Right cardiac atrium (tissue), 5 donors: ENCODE measurements around the gene PASD1. TPM values are rescaled to one million over a fixed set of nuclear protein-coding genes. Genes with fewer than 3 reads are reported as not detected.

Experiments used
- ATAC-seq, 2 donors: fragments of 200-7000 bp; cut with Tn5 transposase; one replicate each; pipeline versions ENCODE4 v1.8.0 to v1.9.1; 2020; ENCODE audit warnings: moderate library complexity in 2 of 2, mild to moderate bottlenecking in 1 of 2
- DNase-seq, 3 donors: peaks; one replicate each; pipeline ENCODE4 v3.0.0-alpha.2; 2020
- H3K27ac ChIP-seq: one replicate; pipeline ENCODE4 v1.5.1; 2013; ENCODE audit warnings: mild to moderate bottlenecking, low read length, control low read depth, moderate library complexity
- H3K27me3 ChIP-seq: one replicate; pipeline ENCODE4 v1.6.1; 2013; ENCODE audit not compliant: control insufficient read depth, insufficient read depth
- H3K4me1 ChIP-seq: one replicate; pipeline ENCODE4 v1.6.1; 2013; ENCODE audit warnings: low read length; ENCODE audit not compliant: control insufficient read depth, insufficient read depth
- H3K4me3 ChIP-seq: one replicate; pipeline ENCODE4 v1.5.1; 2013; ENCODE audit warnings: low read length, control low read depth
- H3K9me3 ChIP-seq: one replicate; pipeline ENCODE4 v1.6.1; 2013; ENCODE audit warnings: low read length; ENCODE audit not compliant: control insufficient read depth
- WGBS: extraction: QIAGEN DNeasy Blood & Tissue Kit; methylation state at CpG from one replicate; pipeline ENCODE4 v1.1.7; 2013; 5-methylcytosine and 5-hydroxymethylcytosine counted together
- intact Hi-C, 4 donors: fragments of 100-400 bp; cut with DNase I; formaldehyde crosslinking; loops; one replicate each; pipeline versions ENCODE4 v1.11.0 to v1.14.0; 2022 to 2023
- polyA plus RNA-seq: library from polyadenylated mRNA; stranded (reverse); fragments of 200-250 nt; gene quantifications from one replicate; pipeline ENCODE4 v1.2.3, GENCODE V29; 2013
- total RNA-seq, 4 donors: library from RNA; stranded (reverse); fragmentation: NEBNext Ultra II Directional; extraction: Animal tissue kit (Norgen Biotek cat#: 25700); gene quantifications; one replicate each; pipeline ENCODE4 v1.2.1, GENCODE V29; 2021
- donor health status: healthy with polysubstance abuse.
- donor health status: DM: no; HTN: yes; CAD: no.
- donor health status: DM: no; HTN: no; CAD: no.
- donor health status: DM: no; HTN: yes; CAD: no; lungs with severe emphysema.
- donor health status: DM: yes; HTN: yes; CAD: no.

The PASD1 gene
- total and polyA plus RNA-seq, 5 donors, result not detected

DNA sequence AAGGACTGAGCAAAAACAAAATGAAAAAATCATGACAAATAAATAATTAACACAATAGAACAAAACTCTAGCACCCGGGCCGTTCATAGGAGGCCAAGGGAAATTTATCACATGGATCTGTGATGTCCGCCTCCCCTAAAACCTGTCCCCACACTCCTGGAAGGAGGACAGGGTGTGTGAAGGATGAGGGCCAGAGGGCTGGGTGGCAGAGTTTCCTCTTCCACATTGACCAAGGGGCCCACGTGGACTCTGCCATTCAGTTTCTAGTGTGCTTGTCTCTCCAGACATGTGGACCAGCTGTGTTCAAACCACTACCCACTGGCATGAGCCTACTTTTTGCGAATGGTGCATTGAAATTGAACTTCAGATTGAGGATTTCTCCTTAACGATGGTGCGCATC is 138.1 kb downstream of the PASD1 start:
- Histone ChIP-seq H3K27ac (no peak overlapping the region), H3K9me3 (no peaks in the 10 kb centered on the region), H3K4me3 (no peak overlapping the region), H3K27me3 (no peaks in the 10 kb centered on the region), H3K4me1 (peaks cover 3% of the 10 kb centered on the region)
- DNase-seq (no peak), ATAC-seq (no peak)
- WGBS, result 93% methylated on average over 7 of the region's 7 CpGs
- intact Hi-C loops, result no loop called here

DNA sequence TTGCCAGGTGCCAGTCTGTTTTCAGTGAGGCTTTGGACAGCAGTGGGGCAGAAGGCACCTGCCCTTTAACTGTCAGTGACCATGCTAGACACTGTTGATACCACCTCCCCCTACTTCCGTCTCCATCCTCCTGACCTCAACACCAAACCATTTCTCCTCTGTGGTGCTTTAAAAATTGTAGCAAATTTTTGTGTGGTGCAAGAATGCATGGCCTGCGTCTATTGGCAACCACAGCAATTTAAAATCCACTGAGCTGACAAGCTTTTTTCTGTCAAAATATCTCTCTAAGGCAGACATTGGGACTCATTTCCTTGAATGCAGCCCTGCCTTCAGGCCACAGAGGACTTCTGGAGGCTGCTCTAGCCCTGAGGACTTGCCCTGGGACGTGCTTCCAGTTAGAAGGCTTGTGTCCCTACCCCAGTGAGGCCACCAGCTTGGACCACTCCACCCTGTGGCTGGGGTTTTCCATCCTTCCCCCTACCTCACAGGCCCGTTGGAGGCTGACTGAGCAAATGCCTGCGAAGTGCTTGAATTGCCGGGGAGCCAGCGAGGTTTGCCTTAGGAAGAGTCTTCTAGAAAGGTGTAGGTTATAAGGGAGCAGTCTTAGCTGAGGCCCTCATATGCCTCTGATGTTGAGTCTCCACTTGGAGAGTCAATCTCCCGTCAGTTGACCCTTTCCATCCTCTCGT is 138.7 kb downstream of the PASD1 start:
- H3K9me3 ChIP-seq, result no peaks in the 10 kb centered on the region
- H3K27me3 ChIP-seq, result no peaks in the 10 kb centered on the region
- intact Hi-C loops, result no loop called here

DNA sequence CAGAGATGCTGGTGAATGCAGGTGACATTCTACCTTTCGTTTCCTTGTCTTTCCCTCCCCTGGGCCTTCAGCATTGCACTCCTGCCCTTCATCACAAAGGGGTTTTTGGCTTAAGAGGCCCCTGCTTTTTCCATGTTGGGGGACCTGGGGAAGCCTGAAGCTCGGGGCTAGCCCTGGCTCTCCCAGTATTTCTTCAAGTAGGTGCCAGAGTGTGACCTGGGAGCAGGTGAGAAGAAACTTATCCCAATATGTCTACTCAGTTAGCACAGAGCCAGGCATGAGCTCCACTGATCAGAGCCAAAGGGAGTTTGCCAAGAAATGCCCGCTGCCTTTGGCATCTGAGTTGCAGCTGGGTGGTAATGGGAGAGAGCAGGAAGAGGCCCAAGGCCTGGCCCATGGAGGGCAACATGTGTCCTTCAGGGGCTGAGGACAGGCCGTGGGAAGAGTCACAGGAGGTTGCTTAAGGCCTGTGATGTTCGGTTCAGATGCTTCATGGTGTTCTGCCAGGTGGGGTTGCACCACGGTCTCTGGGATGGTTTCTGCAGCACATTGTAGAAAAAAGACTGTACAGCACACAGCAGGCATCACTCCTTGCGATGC is 139.4 kb downstream of the PASD1 start:
- Histone ChIP-seq H3K4me1 (peaks cover 3% of the 10 kb centered on the region), H3K27me3 (no peaks in the 10 kb centered on the region), H3K27ac (peak overlapping the region; percentile 27), H3K9me3 (no peaks in the 10 kb centered on the region), H3K4me3 (no peak overlapping the region)
- no peak for DNase-seq
- 71% methylated on average over 7 of the region's 7 CpGs for WGBS
- intact Hi-C loops, result no loop called here
- no peak for ATAC-seq

More for the DNA sequence above, 138.7 kb downstream of the PASD1 start:
- 89% methylated on average over 9 of the region's 9 CpGs for WGBS
- Histone ChIP-seq H3K27ac (no peak overlapping the region), H3K4me3 (no peak overlapping the region), H3K4me1 (peaks cover 3% of the 10 kb centered on the region)
- DNase-seq, result no peak
- no peak for ATAC-seq

DNA sequence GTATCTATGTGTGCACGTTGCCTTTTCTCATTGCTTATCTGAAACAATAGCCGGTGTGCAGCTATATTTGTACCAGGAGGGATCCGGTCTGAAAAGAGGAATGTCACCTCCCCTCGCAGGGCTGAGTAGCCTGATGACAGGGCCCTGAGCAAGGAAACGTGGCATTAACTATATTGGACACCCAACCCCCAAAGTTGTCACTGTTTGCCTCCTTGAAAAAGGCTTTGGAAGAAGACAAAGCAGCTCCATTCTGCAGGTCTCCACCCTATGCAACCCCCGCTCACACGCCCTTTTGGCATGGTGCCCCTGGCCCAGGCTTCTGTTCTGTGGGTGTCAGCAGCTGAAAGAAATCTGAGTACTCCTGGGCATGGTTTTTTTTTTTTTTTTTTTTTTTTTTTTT is 140.0 kb downstream of the PASD1 start:
- peak; percentile 64 to 87 (median 84) for DNase-seq
- Histone ChIP-seq H3K27me3 (no peaks in the 10 kb centered on the region), H3K4me3 (no peak overlapping the region), H3K4me1 (peaks cover 3% of the 10 kb centered on the region), H3K9me3 (no peaks in the 10 kb centered on the region), H3K27ac (no peak overlapping the region)
- peak; percentile 74 to 84 for ATAC-seq
- WGBS, result 8% methylated on average over 7 of the region's 7 CpGs
- intact Hi-C loops, result no loop called here

DNA sequence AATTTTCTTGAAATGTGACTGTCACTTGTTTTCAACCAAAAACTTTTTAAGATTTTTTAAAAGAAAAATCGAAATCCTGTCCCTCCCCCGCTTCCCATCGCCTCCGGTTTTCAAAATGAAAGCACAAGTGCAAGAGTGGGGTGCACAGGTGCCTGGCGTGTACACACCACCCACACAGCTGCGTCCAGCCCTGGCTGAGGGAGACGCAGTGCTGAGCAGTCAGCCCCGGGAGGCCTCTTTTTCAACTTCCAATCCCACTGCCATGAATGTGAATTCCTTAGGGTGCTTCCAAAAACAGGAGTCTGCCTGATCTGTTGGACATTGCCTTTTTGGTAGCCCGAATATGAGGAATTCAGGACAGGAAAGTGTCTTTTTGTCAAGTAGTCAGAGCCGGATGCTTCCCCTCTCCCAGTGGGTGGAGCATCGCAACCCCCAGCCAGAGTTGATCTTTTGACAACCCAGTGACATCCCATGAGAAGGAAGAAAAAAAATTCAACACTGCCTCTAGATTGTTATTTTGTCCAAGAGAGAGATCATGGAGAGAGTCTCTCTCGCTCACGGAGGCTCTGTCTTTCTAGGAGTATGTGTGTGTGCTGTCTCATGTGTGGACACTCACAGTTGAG is 140.7 kb downstream of the PASD1 start:
- peaks cover 3% of the 10 kb centered on the region for H3K4me1 ChIP-seq
- ATAC-seq (no peak), DNase-seq (no peak)
- intact Hi-C loops, result no loop called here
- H3K27ac ChIP-seq, result peak overlapping the region; percentile 23
- WGBS, result 32% methylated on average over 13 of the region's 13 CpGs
- no peak overlapping the region for H3K4me3 ChIP-seq
- H3K9me3 ChIP-seq, result no peaks in the 10 kb centered on the region
- H3K27me3 ChIP-seq, result no peaks in the 10 kb centered on the region

DNA sequence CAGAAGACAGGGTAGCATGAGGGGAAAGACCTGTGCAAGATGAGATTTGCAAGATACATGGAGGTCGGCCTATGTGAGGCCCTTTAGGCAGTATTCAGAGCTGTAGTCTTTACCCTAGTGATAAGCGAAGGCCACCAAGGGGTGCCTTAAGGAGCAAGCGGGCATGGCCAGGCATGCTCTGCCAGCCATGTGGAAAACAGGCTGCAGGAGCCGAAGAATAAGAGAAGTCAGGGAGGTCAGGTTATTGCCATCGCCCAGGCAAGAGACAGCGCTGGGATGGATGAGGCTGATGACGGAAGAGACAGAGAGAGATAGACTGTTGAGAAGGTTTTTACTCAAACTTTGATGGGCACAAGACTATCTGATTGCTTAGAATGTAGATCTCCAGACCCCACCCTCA is 145.3 kb downstream of the PASD1 start:
- Histone ChIP-seq H3K27me3 (no peaks in the 10 kb centered on the region), H3K4me1 (no peaks in the 10 kb centered on the region), H3K9me3 (no peaks in the 10 kb centered on the region), H3K27ac (no peak overlapping the region), H3K4me3 (no peak overlapping the region)
- WGBS, result 83% methylated on average over 7 of the region's 7 CpGs
- intact Hi-C loops, result no loop called here
- DNase-seq, result no peak
- no peak for ATAC-seq

DNA sequence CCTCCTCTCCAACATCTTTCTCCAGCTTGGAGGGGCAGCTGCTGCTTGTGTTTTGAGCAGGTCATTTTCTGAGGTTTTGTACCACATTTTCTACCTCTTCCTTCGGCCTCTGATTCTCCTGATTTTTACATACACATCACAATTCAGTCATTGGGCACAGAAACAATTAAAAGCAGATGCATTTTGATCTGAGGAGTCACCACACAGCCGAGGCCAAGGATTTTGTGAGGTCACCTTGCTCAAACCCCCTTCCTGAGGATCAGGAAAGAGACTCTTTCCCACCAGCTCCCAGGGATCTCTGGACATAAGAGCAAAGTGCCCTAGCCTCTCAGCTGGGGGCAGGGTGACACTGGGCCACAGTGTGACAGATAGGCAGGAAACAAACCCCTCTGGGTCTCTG is 147.0 kb downstream of the PASD1 start:
- intact Hi-C loops, result no loop called here
- Histone ChIP-seq H3K27ac (no peak overlapping the region), H3K9me3 (no peaks in the 10 kb centered on the region), H3K4me1 (no peaks in the 10 kb centered on the region), H3K27me3 (no peaks in the 10 kb centered on the region), H3K4me3 (no peak overlapping the region)
- no peak for DNase-seq
- 72% methylated on average over 2 of the region's 2 CpGs for WGBS
- ATAC-seq, result no peak

DNA sequence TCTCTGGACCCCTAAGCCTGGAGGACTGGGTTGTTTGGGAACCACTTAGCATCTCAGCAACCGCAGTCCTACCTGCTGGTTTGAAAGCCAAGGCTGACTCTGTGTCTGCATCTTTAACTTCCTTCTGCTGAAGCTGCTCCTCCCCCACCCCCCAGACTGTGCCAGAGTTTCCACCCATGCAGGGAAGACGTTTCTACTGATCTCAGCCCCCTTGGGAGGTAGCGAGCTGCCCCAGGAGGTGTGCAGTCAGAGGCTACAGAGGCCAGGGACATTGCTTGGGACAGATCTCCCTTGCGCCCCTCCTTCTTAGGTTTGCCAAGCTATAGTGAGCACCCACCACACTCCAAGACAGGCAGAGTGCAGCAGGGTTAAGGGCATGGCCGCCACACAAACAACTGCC is 147.7 kb downstream of the PASD1 start:
- Histone ChIP-seq H3K9me3 (no peaks in the 10 kb centered on the region), H3K27me3 (no peaks in the 10 kb centered on the region), H3K27ac (no peak overlapping the region), H3K4me3 (no peak overlapping the region), H3K4me1 (no peaks in the 10 kb centered on the region)
- 59% methylated on average over 5 of the region's 5 CpGs for WGBS
- no peak for ATAC-seq
- intact Hi-C loops, result no loop called here
- no peak for DNase-seq

DNA sequence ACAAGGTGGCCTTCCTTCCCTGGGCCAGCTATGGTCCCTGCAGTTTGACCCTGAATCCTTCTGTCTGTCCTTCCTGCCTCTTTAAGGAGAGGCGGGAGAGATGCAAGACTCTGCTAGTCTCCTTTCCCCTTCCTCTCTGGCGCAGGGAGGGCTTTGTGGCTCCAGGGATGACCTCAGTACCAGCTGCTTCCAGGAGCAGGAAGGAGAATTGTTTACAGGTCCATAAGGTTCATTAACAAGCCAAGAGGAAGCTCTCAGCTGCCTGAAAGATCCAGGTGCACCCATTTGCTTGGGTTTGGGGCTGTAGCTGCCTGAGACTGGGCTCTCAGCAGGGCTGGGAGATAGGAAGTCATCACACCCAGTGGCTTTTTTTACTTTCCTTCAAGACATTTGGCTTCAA is 148.3 kb downstream of the PASD1 start:
- intact Hi-C loops, result no loop called here
- peak in 1 of 2 donors; percentile 72 for ATAC-seq
- WGBS, result 19% methylated on average over 2 of the region's 2 CpGs
- no peaks in the 10 kb centered on the region for H3K4me1 ChIP-seq
- H3K4me3 ChIP-seq, result no peak overlapping the region
- no peaks in the 10 kb centered on the region for H3K9me3 ChIP-seq
- no peak overlapping the region for H3K27ac ChIP-seq
- H3K27me3 ChIP-seq, result no peaks in the 10 kb centered on the region
- DNase-seq, result no peak

DNA sequence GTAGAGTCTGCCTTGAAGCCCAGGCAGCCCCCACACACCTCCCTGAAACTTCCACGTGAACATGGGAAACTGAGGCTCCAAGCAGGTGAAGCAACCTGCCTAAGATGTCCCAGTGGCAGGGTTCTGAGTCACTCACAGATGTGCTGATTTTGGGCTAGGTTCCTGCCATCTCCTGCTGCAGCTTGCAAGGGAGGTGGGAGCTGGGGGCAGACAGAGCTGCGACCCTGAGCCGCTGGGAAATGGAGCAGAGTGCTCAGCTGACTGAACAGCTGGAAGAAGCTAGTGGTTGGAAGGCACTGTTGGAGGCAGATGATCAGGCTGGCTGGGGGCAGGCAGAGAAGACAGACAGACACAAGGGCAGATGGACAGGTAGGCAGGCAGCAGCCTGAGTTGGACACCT is 148.8 kb downstream of the PASD1 start:
- no peak overlapping the region for H3K4me3 ChIP-seq
- H3K27ac ChIP-seq, result no peak overlapping the region
- intact Hi-C loops, result no loop called here
- H3K4me1 ChIP-seq, result no peaks in the 10 kb centered on the region
- ATAC-seq (no peak), DNase-seq (no peak)
- H3K9me3 ChIP-seq, result no peaks in the 10 kb centered on the region
- 37% methylated on average over 3 of the region's 3 CpGs for WGBS
- no peaks in the 10 kb centered on the region for H3K27me3 ChIP-seq

DNA sequence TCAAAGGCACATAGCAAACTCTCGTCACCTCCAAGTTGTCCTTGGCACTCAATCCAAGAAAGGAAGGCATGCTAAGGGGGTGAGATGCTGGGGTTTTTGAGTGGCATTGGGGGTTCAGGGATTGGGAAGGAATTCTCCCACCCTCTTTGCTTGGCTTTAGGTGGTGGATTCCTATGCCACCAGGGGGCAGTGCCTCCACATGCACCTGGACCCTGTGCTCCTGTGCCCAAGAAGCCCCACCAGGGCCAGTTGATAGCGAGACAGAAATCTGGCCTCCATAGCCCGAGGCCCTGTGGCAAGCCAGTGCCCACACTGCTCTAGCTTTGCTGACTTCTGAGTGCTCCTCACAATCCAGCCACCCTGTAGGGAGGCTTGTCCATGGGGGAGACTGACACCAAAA is 150.4 kb downstream of the PASD1 start:
- 56% methylated on average over 3 of the region's 3 CpGs for WGBS

More for the DNA sequence above, 150.4 kb downstream of the PASD1 start:
- peak in 1 of 2 donors; percentile 45 for ATAC-seq
- intact Hi-C loops, result no loop called here
- H3K9me3 ChIP-seq, result no peaks in the 10 kb centered on the region
- H3K27me3 ChIP-seq, result no peaks in the 10 kb centered on the region
- H3K27ac ChIP-seq, result no peak overlapping the region
- no peak overlapping the region for H3K4me3 ChIP-seq
- no peaks in the 10 kb centered on the region for H3K4me1 ChIP-seq
- peak in 1 of 3 donors; percentile 55 for DNase-seq
